Activated T-helper 1 cell treated with anti-CD3 and anti-CD28 coated beads, Interleukin-2, amount 50 U/mL, for 16 hours (primary cell): Measurements from ENCODE around the gene CREB5.

Experiments used
- DNase-seq, 2 donors: peaks; one replicate each; pipeline ENCODE4 v3.0.0-alpha.2; 2020; ENCODE audit warnings: low read depth in 1 of 2, low spot score in 1 of 2

CREB5 gene

DNA sequence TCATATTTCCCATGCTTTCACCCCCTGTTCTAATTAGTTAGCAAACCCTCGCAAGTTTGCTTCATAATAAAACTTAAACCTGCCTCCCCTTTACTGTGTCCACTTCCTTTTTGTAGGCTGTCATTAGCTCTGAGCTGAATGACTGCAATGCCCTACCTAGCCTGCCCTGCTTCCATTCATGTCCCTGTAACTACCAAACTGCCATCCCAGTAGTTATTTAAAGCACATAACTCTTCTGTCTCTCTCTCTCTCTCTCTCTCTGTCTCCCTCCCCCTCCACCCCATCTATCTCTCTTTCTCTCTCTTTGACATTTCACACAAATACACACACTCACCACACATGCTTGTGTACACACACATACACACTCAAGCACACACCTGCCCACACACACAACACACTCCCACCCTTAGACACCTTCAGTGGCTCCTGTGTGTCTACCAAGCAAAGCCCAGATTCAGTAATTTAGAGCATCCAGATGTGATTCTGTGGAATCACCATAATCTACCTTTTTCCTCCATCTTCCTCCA lies 430.5 kb downstream of the CREB5 start:
- no peak for DNase-seq

DNA sequence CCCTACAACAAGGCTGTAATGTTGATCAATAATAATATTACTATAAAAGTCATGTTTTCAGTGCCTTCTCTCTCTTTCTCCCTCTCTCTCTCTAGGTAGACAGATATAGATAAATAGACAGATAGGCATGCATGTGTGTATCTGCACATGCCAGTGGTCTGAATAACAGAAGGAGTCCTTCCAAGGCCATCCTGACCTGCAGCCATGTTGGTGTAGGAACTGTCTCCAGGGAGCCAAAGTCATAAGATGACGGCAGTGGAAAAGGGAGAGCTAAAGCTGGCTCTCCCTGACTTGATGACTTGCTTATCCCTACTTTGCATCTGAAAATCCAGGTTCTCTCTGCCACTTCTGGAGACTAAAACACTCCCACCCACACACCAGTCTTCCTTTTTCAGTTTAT lies 432.8 kb downstream of the CREB5 start:
- no peak for DNase-seq

DNA sequence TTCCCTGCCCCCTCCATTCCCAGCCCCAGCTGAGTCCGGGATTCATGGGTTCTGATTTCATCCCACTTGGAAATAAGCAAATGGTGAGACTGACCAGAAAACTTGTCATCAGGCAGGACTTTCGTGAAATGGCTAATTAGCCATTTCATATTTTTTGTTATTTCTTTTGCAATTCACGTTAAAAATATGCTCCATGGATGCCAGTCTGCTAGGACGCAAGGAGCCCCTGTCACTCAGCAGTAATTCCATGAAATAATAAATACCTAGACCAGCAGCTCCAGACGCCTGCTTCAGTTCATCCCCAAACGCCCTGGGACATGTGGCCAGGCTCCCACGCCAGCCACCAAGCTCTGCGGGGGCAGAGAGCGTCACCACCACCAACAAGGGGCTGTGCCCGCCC lies 434.9 kb downstream of the CREB5 start:
- no peak for DNase-seq

DNA sequence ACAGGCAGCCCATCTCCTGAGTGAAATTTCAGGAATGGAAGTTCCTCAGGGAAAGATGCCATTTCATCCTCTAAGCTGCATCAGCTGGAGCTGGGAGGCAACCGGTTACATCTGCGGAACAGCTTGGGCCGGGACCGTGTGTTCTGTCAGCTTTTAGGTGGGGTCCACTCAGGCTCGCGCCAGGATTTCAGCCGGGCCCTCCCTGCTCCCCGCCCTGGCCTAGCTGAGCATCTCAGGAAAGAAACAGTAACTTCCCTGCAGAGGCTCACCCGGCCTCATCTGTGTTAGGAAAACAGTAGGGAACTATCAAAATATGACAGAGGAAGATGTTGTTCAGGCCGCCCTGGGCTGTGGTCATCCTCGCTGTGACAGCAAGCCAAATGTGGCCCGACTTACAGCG lies 435.4 kb downstream of the CREB5 start:
- DNase-seq, result no peak

DNA sequence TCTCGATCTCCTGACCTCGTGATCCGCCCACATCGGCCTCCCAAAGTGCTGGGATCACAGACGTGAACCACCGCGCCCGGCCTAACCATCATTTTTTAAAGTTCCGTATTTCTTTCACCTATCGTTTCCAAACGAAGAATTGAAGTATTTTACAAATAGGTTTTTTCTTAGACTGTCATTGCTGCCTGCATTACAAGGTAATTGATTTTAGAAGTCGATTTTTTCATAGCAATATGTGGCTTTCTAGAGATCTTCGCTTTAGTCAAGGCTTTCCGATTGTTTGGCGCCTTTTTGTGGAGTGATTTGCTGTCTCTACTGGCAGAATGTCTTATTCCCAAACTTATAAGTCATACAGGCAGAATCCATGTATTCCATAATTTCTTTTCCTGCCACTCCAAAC lies 436.6 kb downstream of the CREB5 start:
- no peak for DNase-seq

DNA sequence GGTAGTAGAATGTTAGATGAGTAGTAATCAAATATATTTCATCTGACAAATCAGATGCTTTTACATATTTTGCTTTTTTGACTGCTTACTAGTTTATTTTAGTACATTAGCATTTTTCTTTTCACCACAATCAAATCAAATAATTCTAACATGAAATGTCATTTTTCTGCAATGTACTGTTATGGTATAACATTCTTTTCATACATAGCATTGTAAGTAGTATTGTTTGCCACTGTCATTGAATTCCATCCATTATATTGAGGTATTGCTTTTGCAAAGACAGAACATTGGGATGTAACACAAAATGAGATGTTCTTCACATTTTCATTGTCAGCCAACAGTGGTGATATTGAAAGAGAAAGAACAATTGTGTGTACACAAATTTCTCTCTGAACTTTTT lies 438.4 kb downstream of the CREB5 start:
- no peak for DNase-seq

DNA sequence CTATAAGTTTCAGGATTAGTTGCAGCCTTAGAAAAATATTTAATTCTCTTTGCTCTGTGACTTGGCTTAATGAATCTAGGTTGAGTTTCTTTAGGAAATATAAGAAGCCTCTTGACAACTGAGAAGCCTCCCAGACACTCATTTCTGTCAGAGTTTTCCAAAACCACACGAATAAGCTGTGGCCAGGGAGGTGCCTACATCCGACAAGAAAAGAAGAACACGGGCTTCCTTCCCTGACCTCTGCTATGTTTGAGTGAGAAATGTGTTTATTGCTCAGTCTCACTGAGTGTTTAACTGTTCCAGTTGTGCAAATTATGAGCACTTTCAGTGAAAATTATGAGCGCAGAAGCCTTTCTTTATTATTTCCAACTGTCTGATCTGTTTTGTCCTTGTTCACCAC lies 440.8 kb downstream of the CREB5 start:
- no peak for DNase-seq

DNA sequence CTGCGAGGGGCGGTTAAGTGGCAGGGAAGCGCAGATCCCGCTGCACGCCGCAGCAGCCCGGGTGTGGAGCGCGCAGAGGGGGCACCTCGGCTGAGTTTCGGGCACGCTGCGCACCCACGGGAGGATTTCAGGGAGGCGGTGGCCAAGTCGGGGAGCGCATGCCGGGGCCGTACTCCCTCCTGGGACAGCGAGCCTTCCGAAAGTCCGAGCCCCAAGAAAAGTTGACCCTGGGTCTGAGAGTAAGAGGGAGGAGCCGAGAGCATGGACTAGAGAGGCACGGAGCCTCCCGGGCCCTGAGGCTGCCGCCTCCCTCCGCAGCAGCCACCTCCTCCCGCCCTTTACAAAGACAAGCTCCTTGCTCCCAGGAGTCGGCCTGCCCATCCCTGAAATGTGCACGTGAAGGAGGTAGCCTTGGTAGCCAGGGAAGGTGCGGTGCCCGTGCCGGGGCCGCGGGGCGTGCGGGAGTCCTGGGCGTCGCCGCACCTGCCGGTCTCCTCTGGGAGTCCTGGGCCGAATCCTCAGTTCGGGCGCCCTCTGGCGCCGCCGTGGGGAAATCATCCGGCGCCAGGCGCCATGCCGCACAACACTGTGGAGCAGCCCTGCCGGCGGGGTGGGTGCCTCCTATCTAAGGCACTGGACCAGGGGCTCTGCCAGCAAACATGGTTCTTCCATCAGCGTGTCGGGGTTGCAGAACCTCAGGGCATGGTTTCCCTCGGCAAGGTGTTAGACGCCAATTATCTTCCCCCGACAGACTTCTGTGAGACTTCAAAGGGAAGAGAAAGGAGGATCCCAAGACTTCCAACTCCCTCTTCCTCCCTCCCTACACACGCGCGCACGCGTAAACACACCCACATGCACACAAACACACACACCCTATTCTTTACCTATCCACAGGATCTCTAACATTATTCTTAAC lies 441.8 kb downstream of the CREB5 start:
- DNase-seq, result peak; percentile 14 to 38

DNA sequence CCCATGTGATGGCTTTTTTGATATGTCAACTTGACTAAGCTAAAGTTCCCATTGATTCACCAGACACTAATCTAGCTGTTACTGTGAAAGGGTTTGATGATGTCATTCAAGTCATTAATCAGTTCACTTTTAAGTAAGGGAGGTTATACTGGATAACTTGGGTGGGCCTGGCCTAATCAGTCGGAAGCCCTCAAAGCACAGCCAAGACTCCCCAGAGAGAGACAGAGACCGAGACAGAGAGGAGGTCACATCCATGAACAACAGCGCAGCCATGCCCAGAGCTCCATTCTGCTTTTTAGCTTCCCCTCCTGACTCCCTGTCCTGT lies 442.4 kb downstream of the CREB5 start:
- no peak for DNase-seq

DNA sequence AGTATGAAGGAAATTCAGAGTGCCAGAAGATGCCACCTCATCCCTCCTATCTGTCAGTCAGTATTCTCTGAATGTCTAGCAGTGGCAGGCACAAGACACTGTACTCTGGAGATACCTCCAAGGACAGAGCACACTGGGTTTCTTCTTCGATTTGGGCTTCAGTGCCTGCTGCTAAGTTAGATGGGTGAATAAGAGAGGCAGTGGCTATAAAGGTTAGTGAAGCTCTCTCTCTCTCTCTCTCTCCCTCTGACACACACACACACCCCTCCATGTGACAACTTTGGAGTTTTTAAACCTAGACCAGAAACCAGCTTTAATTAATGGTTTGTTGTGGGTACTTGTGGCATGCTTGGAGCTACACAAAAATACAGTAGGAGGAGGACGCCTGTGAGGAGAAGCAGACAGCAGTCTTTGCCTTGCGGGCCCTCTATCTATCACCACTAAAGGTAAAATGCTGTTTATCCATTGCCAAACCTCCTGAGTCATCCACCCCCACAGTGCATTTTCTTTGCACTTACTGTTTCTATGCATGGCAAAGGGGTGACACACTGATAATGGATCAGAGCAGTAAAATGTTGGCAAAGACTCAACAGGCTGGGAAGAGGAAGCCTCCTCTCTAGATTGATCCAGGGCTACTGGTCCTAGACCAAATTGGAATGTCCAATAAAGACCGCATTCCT lies 443.4 kb downstream of the CREB5 start:
- DNase-seq, result no peak

DNA sequence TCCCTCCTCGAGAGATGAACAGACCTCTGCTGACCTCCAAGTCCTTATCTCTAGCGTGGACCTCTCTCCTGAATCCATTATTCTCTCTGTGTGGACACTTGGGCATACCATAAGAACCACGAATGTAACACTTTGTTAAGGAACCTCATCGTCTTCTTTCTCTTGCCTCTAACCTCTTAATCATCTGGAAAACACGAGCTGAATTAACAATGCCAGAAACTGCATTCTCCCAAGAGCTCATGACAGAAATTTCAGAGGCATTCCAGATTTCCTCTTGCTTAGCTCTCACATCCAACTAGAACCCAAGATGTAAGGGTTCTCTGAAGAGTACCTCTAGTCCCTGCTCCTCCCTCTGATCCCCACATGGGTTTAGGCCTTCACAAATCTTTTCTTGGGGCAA lies 444.3 kb downstream of the CREB5 start:
- no peak for DNase-seq

DNA sequence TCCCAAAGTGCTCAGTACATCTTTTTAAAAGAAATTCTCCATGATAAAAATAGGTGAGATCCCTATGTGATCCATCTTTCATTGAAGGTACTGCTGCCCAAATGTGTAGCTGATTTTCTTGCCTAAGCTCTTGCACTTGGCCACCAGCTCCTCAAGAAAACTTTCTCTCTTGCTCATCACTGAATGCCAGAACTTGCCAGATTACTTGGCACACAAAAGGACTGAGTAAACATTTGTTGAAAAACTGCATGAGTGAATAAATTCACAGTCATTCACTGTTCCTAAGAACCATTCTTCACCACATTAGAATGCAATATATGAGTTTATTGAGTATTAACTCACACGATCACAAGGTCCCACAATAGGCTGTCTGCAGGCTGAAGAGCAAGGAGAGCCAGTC lies 445.9 kb downstream of the CREB5 start:
- no peak for DNase-seq

DNA sequence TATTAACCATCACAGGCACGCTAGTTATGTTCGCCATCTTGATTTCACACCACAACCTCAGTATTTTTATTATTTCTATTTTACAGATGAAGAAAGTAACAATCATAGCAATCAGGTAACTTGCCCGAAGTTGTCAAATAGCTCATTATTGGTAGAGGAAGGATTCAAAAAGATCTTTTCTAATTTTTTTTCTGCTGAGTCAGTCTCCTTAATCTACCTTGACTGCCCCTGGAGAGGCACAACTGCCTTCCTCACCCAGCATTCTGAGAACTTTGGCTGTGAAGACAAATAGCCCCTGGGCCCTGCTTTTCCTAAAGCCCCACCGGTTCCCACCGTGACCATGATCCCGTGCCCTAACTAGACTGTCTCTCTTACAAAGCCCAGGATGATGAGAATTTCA lies 446.6 kb downstream of the CREB5 start:
- DNase-seq, result no peak

DNA sequence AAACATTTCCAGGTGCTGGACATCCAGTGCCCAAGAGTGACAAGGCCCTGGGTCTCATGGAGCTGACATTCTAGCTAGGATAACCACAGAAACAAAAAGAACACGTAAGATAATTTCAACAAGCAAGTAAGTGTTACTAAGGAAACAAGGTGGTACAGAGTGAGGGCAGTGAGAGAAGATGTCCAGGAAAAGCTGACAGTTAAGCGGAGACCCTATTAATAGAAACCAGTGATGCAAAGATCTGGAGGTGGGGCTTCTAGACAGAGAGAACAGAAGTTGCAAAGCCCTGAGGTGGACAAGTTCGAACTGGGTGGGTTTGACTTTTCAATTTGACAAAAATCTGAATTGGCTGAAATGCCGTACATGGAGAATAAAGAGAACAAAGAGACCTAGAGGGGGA lies 449.5 kb downstream of the CREB5 start:
- no peak for DNase-seq

DNA sequence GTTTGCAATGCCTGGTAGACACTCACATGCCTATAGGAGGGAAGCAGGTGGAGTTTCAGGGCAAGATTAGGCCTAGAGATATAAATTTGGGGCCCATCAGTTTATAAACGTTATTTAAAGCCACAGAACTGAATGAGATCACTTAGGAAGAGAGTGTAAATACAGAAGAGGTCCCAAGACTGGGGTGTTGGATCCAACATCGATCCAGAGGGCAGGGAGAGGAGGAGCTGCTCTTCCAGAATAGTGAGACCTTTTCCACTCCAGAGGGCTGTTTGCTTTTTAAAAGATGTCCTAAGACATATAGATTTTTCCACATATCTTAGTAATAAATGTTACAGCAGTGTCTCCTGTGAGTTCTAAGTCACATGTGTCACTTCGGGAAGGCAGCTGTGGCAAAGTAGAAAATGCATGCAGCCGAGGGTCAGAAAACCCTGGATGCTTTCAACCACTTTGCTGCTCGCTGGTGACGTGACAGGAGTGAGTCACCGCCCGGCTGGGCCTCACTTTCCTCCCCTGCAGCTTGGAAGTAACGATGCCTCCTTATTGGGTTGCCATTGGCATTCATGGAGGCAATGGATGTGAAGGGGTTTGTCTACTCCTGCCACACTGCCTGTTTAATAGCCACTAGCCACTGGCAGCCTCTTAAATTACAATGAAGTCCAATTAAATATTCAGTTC lies 450.4 kb downstream of the CREB5 start:
- DNase-seq, result no peak

DNA sequence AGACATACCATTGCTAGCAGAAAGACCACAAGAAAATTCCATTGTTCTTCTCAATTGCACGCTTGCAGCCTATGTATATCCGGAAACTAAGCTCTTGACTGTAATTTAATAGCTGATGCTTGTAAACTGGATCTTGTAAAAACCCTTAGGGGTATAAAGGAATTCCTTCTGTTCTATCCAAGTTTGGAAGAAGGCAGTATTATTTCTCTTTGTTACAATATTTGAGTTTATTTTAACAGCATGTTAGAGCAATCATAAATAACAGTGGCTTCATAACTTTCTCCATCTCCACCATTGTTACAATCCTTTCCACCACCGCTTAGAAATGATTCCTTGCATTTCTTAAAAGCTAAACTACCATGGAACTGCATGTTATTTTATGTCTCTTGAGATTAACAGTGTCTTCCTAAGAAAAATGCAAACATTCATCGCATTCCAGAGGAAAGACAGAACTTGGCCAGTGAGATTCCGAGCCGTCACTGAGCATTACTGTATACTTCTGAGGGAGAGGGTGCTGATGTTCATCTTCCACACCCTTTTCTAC lies 453.4 kb downstream of the CREB5 start:
- no peak for DNase-seq

DNA sequence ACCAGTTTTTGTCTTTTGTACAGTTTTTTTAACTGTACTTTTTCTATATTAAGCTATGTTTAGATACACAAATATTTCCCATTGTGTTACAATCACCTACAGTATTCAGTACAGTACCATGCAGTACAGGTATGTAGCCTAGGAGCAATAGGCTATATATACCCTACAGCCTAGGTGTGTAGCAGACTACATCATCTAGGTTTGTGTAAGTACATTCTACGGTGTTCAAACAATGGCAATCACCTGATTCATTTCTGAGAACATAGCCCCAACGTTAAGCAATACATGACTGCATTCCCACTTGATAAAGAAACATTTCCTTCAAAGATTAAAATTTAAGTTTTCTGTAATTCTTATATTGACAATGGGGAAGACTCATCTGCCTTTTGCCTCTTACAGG lies 456.4 kb downstream of the CREB5 start:
- no peak for DNase-seq

DNA sequence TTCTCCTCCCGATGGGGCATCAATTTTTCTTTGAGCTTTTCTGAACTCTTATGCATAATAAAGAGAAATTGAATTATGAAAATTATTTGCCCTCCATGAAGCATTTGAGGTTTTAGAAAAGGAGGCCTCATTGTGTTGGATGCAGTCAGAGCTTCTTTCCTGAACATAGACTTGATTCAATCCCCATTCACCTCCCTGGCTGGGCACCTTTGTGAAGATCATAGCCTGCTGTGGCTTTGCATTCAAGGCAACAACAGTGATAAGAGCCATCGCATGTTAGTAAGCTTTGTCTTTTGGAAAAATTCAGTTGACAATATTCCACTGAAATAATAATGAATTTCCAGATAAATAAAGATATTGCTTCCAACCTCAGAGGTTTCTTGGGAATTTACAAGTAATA lies 458.8 kb downstream of the CREB5 start:
- no peak for DNase-seq

DNA sequence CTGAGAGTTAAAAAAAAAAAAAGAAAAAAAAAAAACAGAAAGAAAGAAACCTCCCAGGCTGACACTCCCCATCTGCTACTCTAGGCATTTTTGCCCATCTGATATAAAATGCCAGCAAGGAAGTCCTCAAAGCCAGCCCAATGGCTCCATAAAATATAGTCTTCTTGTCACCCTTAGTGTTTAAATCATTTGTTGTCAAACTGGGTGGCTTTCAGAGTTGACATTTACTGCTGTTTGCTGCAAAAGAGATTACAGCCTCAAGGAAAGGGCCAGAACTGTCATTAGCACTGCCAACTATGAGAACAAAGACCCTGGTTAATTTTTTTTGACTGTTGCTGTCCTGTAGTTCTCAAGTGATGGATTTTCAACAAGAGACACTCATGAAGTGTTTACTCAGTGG lies 459.3 kb downstream of the CREB5 start:
- DNase-seq, result no peak

DNA sequence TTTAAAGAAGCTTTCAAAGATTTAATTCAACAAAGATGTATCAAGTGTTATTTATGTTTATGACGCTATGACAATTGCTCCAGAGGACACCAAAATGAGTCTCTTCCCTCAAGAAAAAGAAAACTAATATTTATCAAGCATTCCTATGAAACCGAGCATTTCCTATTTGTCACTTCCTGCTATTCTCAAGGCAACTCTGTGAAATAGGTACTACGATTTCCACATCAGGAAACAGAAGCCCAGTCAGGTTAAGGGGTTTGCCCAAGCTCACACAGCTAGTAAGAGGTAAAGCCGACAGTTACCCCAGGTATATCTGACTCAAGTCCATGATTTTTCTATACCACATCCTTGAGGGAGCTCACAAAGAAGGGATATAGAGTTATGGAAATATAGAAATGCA lies 459.9 kb downstream of the CREB5 start:
- no peak for DNase-seq

DNA sequence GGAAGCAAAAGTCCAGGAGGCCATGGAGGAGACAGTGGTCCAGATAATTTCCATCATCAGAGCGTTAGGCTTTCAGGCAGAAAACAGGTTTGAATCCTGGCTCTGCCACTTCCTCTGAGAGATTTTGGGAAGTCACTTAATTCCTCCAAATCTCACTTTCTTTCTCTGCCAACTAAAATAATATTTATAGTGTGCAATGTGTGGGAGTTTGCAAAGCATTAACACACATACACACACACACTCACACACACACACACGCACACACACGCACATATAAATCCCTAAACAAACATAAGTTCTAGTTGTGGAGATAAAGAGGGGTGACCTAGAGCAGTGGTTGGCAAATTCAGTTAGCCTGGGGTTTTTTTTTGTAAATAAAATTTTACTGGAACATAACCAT lies 461.0 kb downstream of the CREB5 start:
- no peak for DNase-seq

DNA sequence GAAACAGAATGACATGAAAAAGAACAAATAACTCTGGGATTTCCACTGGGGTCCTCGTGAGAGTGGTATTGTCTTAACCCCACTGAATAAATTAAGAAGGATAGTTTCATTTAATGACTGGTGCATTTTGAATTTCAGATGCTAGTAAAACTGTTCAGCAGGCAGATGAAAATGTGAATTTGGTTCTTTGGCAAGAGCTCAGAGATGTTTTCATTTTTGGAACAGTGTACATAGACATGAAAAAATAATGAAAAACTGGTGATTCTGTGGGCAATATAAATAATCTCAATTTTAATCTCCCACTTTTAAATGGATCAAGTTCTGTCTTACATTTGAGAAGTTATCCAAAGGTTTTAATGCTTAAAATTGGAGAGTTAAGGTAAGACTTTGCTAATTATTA lies 461.7 kb downstream of the CREB5 start:
- no peak for DNase-seq
